DND-41 (cell line): ENCODE data around the gene PDE3A.

Experiments
- EZH2 ChIP-seq: IDR thresholded peaks from 3 replicates; pipeline ENCODE4 v1.6.1; 2012; ENCODE audit warnings: borderline replicate concordance, low read depth, mild to moderate bottlenecking, moderate library complexity, low read length, inconsistent platforms; ENCODE audit not compliant: severe bottlenecking
- TF ChIP-seq, protein P1 (sequence below): IDR thresholded peaks from 2 replicates; pipeline ENCODE4 v1.5.1; 2012; ENCODE audit warnings: borderline replicate concordance, low read length, moderate library complexity, mild to moderate bottlenecking; ENCODE audit not compliant: poor library complexity, severe bottlenecking; ENCODE audit errors: extremely low read depth

DNA sequence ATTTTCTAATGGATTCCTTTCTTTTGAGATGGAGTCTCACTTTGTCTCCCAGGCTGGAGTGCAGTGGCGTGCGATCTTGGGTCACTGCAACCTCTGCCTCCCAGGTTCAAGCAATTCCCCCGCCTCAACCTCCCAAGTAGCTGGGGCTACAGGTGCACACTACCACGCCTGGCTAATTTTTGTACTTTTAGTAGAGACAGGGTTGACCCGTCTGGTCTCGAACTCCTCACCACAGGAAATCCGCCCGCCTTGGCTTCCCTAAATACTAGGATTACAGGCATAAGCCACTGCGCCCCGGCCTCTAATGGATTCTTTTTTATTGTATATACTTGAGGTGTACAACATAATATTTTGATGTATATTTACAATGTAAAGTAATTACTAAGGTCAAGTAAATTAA is 186.7 kb downstream of the PDE3A start:
- TF ChIP-seq, protein P1, sequence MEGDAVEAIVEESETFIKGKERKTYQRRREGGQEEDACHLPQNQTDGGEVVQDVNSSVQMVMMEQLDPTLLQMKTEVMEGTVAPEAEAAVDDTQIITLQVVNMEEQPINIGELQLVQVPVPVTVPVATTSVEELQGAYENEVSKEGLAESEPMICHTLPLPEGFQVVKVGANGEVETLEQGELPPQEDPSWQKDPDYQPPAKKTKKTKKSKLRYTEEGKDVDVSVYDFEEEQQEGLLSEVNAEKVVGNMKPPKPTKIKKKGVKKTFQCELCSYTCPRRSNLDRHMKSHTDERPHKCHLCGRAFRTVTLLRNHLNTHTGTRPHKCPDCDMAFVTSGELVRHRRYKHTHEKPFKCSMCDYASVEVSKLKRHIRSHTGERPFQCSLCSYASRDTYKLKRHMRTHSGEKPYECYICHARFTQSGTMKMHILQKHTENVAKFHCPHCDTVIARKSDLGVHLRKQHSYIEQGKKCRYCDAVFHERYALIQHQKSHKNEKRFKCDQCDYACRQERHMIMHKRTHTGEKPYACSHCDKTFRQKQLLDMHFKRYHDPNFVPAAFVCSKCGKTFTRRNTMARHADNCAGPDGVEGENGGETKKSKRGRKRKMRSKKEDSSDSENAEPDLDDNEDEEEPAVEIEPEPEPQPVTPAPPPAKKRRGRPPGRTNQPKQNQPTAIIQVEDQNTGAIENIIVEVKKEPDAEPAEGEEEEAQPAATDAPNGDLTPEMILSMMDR = no peak
- TF ChIP-seq EZH2 = no peak
